PC-3 (cell line): ENCODE data around the gene FUT7. TPM values are rescaled to one million over a fixed set of nuclear protein-coding genes. Genes with fewer than 3 reads are reported as not detected.

Source experiments
- ATAC-seq: fragments of 200-7000 bp; cut with Tn5 transposase; 2 replicates; pipeline ENCODE4 v1.9.1; 2020; ENCODE audit warnings: mild to moderate bottlenecking, moderate library complexity
- BruUV-seq: library from RNA; stranded (reverse); fragments of 400-500 nt; replicated peaks from 2 replicates; lab custom pipeline; 2021; lab: Mats Ljungman, UMichigan
- CTCF ChIA-PET: fragments of 300-600 bp; sonication (Branson Sonifier 250); formaldehyde crosslinking; loops from one replicate; lab custom pipeline; 2022; ENCODE audit warnings: antibody characterized with exemption; lab: Charles Lee
- POLR2A ChIA-PET: fragments of 300-600 bp; sonication (Branson Sonifier 250); formaldehyde crosslinking; loops from one replicate; lab custom pipeline; 2022; ENCODE audit warnings: antibody characterized with exemption; ENCODE audit not compliant: unreplicated experiment; lab: Charles Lee
- DNase-seq: peaks from one replicate; pipeline ENCODE4 v3.0.0-alpha.2; 2015
- H2AFZ ChIP-seq: fragments of 300-600 bp; sonication (generic); 2 replicates; pipeline ENCODE4 v1.6.0; 2016; ENCODE audit warnings: antibody characterized with exemption, low read length
- H3F3A ChIP-seq: fragments of 300-600 bp; sonication (generic); one replicate; pipeline ENCODE4 v1.6.0; 2017; ENCODE audit warnings: antibody characterized with exemption, low read length, control low read depth, mild to moderate bottlenecking; ENCODE audit not compliant: unreplicated experiment
- H3K27ac ChIP-seq: fragments of 300-600 bp; sonication (generic); 2 replicates; pipeline ENCODE4 v1.5.1; 2016; ENCODE audit warnings: mild to moderate bottlenecking, low read length
- H3K27me3 ChIP-seq: fragments of 300-600 bp; sonication (generic); 2 replicates; pipeline ENCODE4 v1.6.1; 2016; ENCODE audit warnings: low read length, mixed read lengths
- H3K36me3 ChIP-seq: fragments of 300-600 bp; sonication (generic); 2 replicates; pipeline ENCODE4 v1.6.1; 2016; ENCODE audit warnings: low read depth, mixed run types, low read length, mixed read lengths
- H3K4me1 ChIP-seq: fragments of 300-600 bp; sonication (generic); 2 replicates; pipeline ENCODE4 v1.5.1; 2016; ENCODE audit warnings: low read length; ENCODE audit not compliant: insufficient read depth
- H3K4me2 ChIP-seq: fragments of 300-600 bp; sonication (generic); 2 replicates; pipeline ENCODE4 v1.6.0; 2016; ENCODE audit warnings: low read length
- H3K4me3 ChIP-seq: fragments of 300-600 bp; sonication (generic); 2 replicates; pipeline ENCODE4 v1.5.1; 2016; ENCODE audit warnings: mild to moderate bottlenecking, low read length, mixed read lengths
- H3K79me2 ChIP-seq: fragments of 300-600 bp; sonication (generic); 2 replicates; pipeline ENCODE4 v1.6.1; 2017; ENCODE audit warnings: low read length, mixed read lengths
- H3K9ac ChIP-seq: fragments of 300-600 bp; sonication (generic); 2 replicates; pipeline ENCODE4 v1.6.0; 2016; ENCODE audit warnings: mild to moderate bottlenecking, low read length
- H3K9me2 ChIP-seq: fragments of 300-600 bp; sonication (generic); replicated peaks from 2 replicates; pipeline ENCODE4 v1.6.1; 2016; ENCODE audit warnings: mixed run types, low read length, mixed read lengths
- H3K9me3 ChIP-seq: fragments of 300-600 bp; sonication (generic); 2 replicates; pipeline ENCODE4 v1.6.1; 2016; ENCODE audit warnings: low read length, mixed read lengths
- H4K20me1 ChIP-seq: fragments of 300-600 bp; sonication (generic); 2 replicates; pipeline ENCODE4 v1.6.1; 2016; ENCODE audit warnings: low read length, mixed read lengths
- EZH2 ChIP-seq: fragments of 300-600 bp; sonication (generic); IDR thresholded peaks from one replicate; pipeline ENCODE4 v1.6.1; 2017; ENCODE audit warnings: antibody characterized with exemption, mild to moderate bottlenecking, low read length; ENCODE audit not compliant: unreplicated experiment
- EZH2phosphoT487 ChIP-seq: fragments of 300-600 bp; sonication (generic); IDR thresholded peaks from 2 replicates; pipeline ENCODE4 v1.6.1; 2018; ENCODE audit warnings: mild to moderate bottlenecking, antibody characterized with exemption, low read length, borderline replicate concordance
- intact Hi-C: fragments of 100-400 bp; cut with micrococcal nuclease; formaldehyde crosslinking; loops from 2 replicates; pipeline ENCODE4 v1.9.0; 2023
- total RNA-seq: library from RNA; depleted of rRNA; stranded (reverse); fragments of >200 nt; gene quantifications from 2 replicates; pipeline ENCODE4 v1.2.3, GENCODE V29; 2014
- TF ChIP-seq, protein P1 (sequence below): fragments of 300-600 bp; sonication (generic); conservative IDR thresholded peaks from 2 replicates; pipeline ENCODE4 v1.5.1; 2017; ENCODE audit warnings: antibody characterized with exemption, low read depth, mild to moderate bottlenecking, low read length

Gene FUT7
- total RNA-seq, 1 experiment from 2014 or later: not detected

DNA sequence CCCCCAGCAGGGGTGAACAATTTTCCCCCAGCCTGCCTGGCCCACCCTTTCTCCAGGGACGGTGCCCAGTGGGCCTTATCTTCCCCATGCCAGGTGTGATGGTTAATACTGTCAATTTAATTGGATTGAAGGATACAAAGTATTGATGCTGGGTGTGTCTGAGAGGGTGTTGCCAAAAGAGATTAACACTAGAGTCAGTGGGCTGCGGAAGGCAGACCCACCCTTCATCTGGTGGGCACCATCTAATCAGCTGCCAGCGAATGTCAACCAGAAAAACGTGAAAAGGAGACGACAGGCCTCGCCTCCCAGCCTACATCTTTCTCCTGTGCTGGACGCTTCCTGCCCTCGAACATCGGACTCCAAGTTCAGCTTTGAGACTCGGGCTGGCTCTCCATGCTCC is 5.6 kb upstream of the FUT7 start:
- POLR2A ChIA-PET: no interaction called here
- Histone ChIP-seq H3K4me1 (peaks cover 8% of the 10 kb centered on the region), H3F3A (no peaks in the 10 kb centered on the region), H3K27ac (no peak overlapping the region), H3K27me3 (no peaks in the 10 kb centered on the region), H3K9ac (no peak overlapping the region), H3K79me2 (no peaks in the 10 kb centered on the region), H3K4me3 (no peak overlapping the region), H3K36me3 (no peaks in the 10 kb centered on the region), H4K20me1 (no peaks in the 10 kb centered on the region), H3K4me2 (no peak overlapping the region), H2AFZ (no peak overlapping the region), H3K9me2 (no peaks in the 10 kb centered on the region), H3K9me3 (no peaks in the 10 kb centered on the region)
- ATAC-seq: no peak
- BruUV-seq: no TSS peak
- TF ChIP-seq EZH2 (no peak), EZH2phosphoT487 (no peak)
- TF ChIP-seq, protein P1, sequence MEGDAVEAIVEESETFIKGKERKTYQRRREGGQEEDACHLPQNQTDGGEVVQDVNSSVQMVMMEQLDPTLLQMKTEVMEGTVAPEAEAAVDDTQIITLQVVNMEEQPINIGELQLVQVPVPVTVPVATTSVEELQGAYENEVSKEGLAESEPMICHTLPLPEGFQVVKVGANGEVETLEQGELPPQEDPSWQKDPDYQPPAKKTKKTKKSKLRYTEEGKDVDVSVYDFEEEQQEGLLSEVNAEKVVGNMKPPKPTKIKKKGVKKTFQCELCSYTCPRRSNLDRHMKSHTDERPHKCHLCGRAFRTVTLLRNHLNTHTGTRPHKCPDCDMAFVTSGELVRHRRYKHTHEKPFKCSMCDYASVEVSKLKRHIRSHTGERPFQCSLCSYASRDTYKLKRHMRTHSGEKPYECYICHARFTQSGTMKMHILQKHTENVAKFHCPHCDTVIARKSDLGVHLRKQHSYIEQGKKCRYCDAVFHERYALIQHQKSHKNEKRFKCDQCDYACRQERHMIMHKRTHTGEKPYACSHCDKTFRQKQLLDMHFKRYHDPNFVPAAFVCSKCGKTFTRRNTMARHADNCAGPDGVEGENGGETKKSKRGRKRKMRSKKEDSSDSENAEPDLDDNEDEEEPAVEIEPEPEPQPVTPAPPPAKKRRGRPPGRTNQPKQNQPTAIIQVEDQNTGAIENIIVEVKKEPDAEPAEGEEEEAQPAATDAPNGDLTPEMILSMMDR: no peak
- CTCF ChIA-PET: no interaction called here
- DNase-seq: no peak
- intact Hi-C loops: loop anchor here (5.0 kb wide), 1 partner anchor 250 kb away; no protein-coding TSS in a partner anchor

DNA sequence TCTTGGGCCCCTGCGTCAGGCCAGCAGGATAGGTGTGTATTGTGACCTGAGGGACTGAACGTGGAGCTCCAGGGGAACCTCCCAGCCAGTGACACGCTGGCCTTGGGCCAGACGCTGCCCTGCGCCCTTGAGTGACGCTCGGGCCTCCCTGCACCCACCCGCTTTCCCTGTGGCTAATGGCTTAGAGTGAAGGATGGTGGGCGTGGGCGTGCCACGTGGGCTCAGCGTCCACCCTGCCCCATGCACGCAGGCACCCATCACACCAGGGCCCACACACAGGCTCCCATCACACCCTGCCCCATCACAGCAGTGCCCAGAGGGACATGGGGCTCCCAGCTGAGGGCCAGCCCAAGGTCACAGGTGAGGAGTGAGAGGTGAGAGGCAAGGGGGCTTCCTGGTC is 5.1 kb upstream of the FUT7 start:
- ChIA-PET POLR2A (no interaction called here), CTCF (no interaction called here)
- no peak overlapping the region for H3K4me2 ChIP-seq
- no peaks in the 10 kb centered on the region for H3K36me3 ChIP-seq
- no peak overlapping the region for H3K27ac ChIP-seq
- no TSS peak for BruUV-seq
- no peak overlapping the region for H3K4me3 ChIP-seq
- H2AFZ ChIP-seq: no peak overlapping the region
- no peaks in the 10 kb centered on the region for H4K20me1 ChIP-seq
- no peaks in the 10 kb centered on the region for H3K27me3 ChIP-seq
- peaks cover 8% of the 10 kb centered on the region for H3K4me1 ChIP-seq
- no peaks in the 10 kb centered on the region for H3K9me3 ChIP-seq
- no peak overlapping the region for H3K9ac ChIP-seq
- TF ChIP-seq EZH2phosphoT487 (no peak), EZH2 (no peak)
- TF ChIP-seq, protein P1: no peak
- no peak for DNase-seq
- no peaks in the 10 kb centered on the region for H3F3A ChIP-seq
- no peaks in the 10 kb centered on the region for H3K9me2 ChIP-seq
- H3K79me2 ChIP-seq: no peaks in the 10 kb centered on the region
- intact Hi-C loops: loop anchor here (5.0 kb wide), 1 partner anchor 250 kb away; no protein-coding TSS in a partner anchor
- no peak for ATAC-seq

DNA sequence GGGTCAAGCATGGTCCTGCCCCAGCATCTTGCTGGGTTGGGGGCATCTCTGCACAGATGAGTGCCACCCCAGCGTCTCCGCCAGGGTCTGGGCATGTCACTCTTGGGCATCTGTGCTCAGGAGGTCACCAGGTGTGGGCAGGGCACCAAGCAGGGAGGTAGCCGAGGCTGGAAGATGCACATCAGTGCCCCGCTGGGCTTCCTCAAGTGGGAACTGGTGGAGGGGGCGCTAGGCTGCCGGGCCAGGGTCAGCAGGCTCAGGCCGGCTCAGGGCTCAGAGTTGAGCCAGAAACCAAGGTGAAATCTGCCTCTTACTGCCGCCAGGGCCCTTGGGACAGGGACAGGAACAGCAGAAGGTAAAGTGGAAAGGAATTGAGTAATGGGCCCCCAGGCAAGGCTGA is 4.0 kb upstream of the FUT7 start:
- Histone ChIP-seq H3K4me1 (peaks cover 8% of the 10 kb centered on the region), H3K27ac (no peak overlapping the region), H3K36me3 (no peaks in the 10 kb centered on the region), H2AFZ (no peak overlapping the region), H3K9ac (no peak overlapping the region), H4K20me1 (no peaks in the 10 kb centered on the region), H3K4me3 (no peak overlapping the region), H3K27me3 (no peaks in the 10 kb centered on the region), H3K9me3 (no peaks in the 10 kb centered on the region), H3K4me2 (no peak overlapping the region), H3K79me2 (no peaks in the 10 kb centered on the region), H3K9me2 (no peaks in the 10 kb centered on the region), H3F3A (no peaks in the 10 kb centered on the region)
- ATAC-seq (no peak), DNase-seq (no peak)
- TF ChIP-seq, protein P1: no peak
- no peak for TF ChIP-seq EZH2phosphoT487
- TF ChIP-seq EZH2: no peak
- ChIA-PET POLR2A (no interaction called here), CTCF (interaction anchor here (0.6 to 2.0 kb wide), 2 partner anchors 14 to 88 kb away, joined by 3 to 17 read pairs; no protein-coding TSS in a partner anchor)
- no TSS peak for BruUV-seq
- intact Hi-C loops: loop anchor here (1.0 to 5.0 kb wide), 2 partner anchors 88 to 249 kb away; no protein-coding TSS in a partner anchor
